HepG2 (cell line): ENCODE data around the gene SLC24A4. TPM values are rescaled to one million over a fixed set of nuclear protein-coding genes. Genes with fewer than 3 reads are reported as not detected.

ENCODE experiments used
- ATAC-seq: fragments of 200-7000 bp; cut with Tn5 transposase; 3 replicates; pipeline ENCODE4 v1.9.1; 2020; ENCODE audit warnings: mild to moderate bottlenecking, moderate library complexity
- BruUV-seq: library from RNA; stranded (reverse); fragments of 400-500 nt; replicated peaks from 2 replicates; lab custom pipeline; 2021; lab: Mats Ljungman, UMichigan
- CTCF ChIA-PET: fragments of 300-600 bp; formaldehyde crosslinking; extraction: SDS; loops from one replicate; lab custom pipeline; 2021; ENCODE audit warnings: low total read pairs, inconsistent platforms, low intra/inter-chr PET ratio; lab: Yijun Ruan, JAX
- POLR2A ChIA-PET: fragments of 350-600 bp; sonication (Branson Sonifier 250); formaldehyde crosslinking; loops from one replicate; lab custom pipeline; 2020; ENCODE audit warnings: antibody characterized with exemption, inconsistent platforms; lab: Yijun Ruan, JAX
- DNase-seq: peaks from one replicate; pipeline ENCODE4 v3.0.0-alpha.2; 2015; ENCODE audit warnings: low spot score
- FAIRE-seq: peaks from 3 replicates; lab custom pipeline; 2011; peaks lifted over from hg19 to GRCh38; lab: Jason Lieb, UNC
- H2AFZ ChIP-seq: one replicate; pipeline ENCODE4 v1.6.1; 2011; ENCODE audit warnings: low read length, inconsistent platforms
- H3K27ac ChIP-seq: fragments of 300-600 bp; 3 replicates; pipeline ENCODE4 v1.8.0; 2011; ENCODE audit warnings: mixed run types, mild to moderate bottlenecking, mixed read lengths, low read length, inconsistent platforms; ENCODE audit not compliant: insufficient read depth; ENCODE audit errors: extremely low read length
- H3K27me3 ChIP-seq, 2 experiments: fragments of 200-600 bp in 1 of 2; 2 replicates in 1 of 2; 3 replicates in 1 of 2; pipeline versions ENCODE4 v1.6.0 to v1.8.0; 2011; ENCODE audit warnings: low read length in 2 of 2, mild to moderate bottlenecking in 2 of 2, moderate library complexity in 2 of 2, inconsistent platforms in 1 of 2; ENCODE audit not compliant: insufficient read depth in 2 of 2, control insufficient read depth in 1 of 2
- H3K36me3 ChIP-seq, 2 experiments: fragments of 200-600 bp in 1 of 2; replicated peaks in 1 of 2; 2 replicates in 1 of 2; 3 replicates in 1 of 2; pipeline versions ENCODE4 v1.5.1 to v1.8.0; 2011; ENCODE audit warnings: low read length in 2 of 2, inconsistent platforms in 1 of 2; ENCODE audit not compliant: insufficient read depth in 2 of 2, control insufficient read depth in 1 of 2
- H3K4me1 ChIP-seq: 2 replicates; pipeline ENCODE4 v1.5.1; 2012; ENCODE audit warnings: low read length, inconsistent platforms; ENCODE audit not compliant: insufficient read depth
- H3K4me2 ChIP-seq: 2 replicates; pipeline ENCODE4 v1.6.0; 2011; ENCODE audit warnings: low read depth, low read length, inconsistent platforms
- H3K4me3 ChIP-seq, 3 experiments: fragments of 200-600 bp in 1 of 3; sonication (generic), shearing (Covaris generic) in 1 of 3; replicated peaks in 1 of 3; 2 replicates each; pipeline ENCODE4 v1.5.1; 2011 to 2016; ENCODE audit warnings: low read length in 3 of 3, inconsistent platforms in 2 of 3, low read depth in 2 of 3, mild to moderate bottlenecking in 2 of 3, control low read depth in 1 of 3, mixed read lengths in 1 of 3; ENCODE audit not compliant: insufficient read depth in 1 of 3
- H3K79me2 ChIP-seq: one replicate; pipeline ENCODE4 v1.6.1; 2011; ENCODE audit warnings: low read length, inconsistent platforms; ENCODE audit not compliant: insufficient read depth
- H3K9ac ChIP-seq: 2 replicates; pipeline ENCODE4 v1.6.0; 2011; ENCODE audit warnings: mild to moderate bottlenecking, low read depth, low read length, inconsistent platforms; ENCODE audit not compliant: insufficient read depth
- H3K9me3 ChIP-seq: 2 replicates; pipeline ENCODE4 v1.5.1; 2012; ENCODE audit warnings: mild to moderate bottlenecking, low read length
- H4K20me1 ChIP-seq: 2 replicates; pipeline ENCODE4 v1.6.0; 2011; ENCODE audit warnings: inconsistent platforms, mild to moderate bottlenecking, low read length, moderate library complexity; ENCODE audit not compliant: insufficient read depth
- FOXO1 ChIP-seq: sonication (generic); formaldehyde crosslinking; IDR thresholded peaks from 2 replicates; pipeline ENCODE4 v1.4.0; 2020; ENCODE audit warnings: missing genetic modification reagents
- HNRNPLL ChIP-seq: fragments of 200-400 bp; formaldehyde crosslinking; IDR thresholded peaks from 2 replicates; pipeline ENCODE4 v1.6.1; 2017; ENCODE audit warnings: mild to moderate bottlenecking, low read depth, low read length; ENCODE audit not compliant: poor library complexity, severe bottlenecking
- KAT2B ChIP-seq: fragments of 150-350 bp; IDR thresholded peaks from 2 replicates; pipeline ENCODE4 v1.6.1; 2014; ENCODE audit warnings: low read depth, low read length, borderline replicate concordance
- NONO ChIP-seq, 2 experiments: fragments of 450-650 bp in 1 of 2; sonication (generic) in 1 of 2; formaldehyde crosslinking in 1 of 2; IDR thresholded peaks in 1 of 2; conservative IDR thresholded peaks in 1 of 2; 2 replicates each; pipeline versions ENCODE4 v1.6.1 to v1.8.0; 2017 to 2022; ENCODE audit warnings: mild to moderate bottlenecking in 1 of 2, missing genetic modification reagents in 1 of 2, moderate library complexity in 1 of 2
- SP2 ChIP-seq: sonication (generic); formaldehyde crosslinking; IDR thresholded peaks from 2 replicates; pipeline ENCODE4 v1.5.1; 2020; ENCODE audit warnings: mild to moderate bottlenecking, missing genetic modification reagents
- ZNF7 ChIP-seq: IDR thresholded peaks from 2 replicates; pipeline ENCODE4 v1.6.1; 2016; ENCODE audit warnings: missing biosample characterization, missing genetic modification reagents
- WGBS: methylation state at CpG from one replicate; pipeline ENCODE4 v1.1.6; 2017; ENCODE audit warnings: low lambda C conversion rate; 5-methylcytosine and 5-hydroxymethylcytosine counted together
- in situ Hi-C: cut with HindIII; loops from 2 replicates; pipeline ENCODE4 v1.10.0; 2017; ENCODE audit warnings: low pct_unique_long_range_greater_than_20kb; ENCODE audit not compliant: extremely low pct_ligation_motif_present
- intact Hi-C: fragments of 100-400 bp; cut with micrococcal nuclease; formaldehyde crosslinking; loops from one replicate; pipeline ENCODE4 v1.10.0; 2022; ENCODE audit not compliant: unreplicated experiment
- polyA plus RNA-seq, 8 experiments: library from polyadenylated mRNA; depleted of rRNA in 3 of 8; stranded (reverse) in 7 of 8; unstranded in 1 of 8; fragments of >200 nt; fragmentation: Illumina TruSeq in 4 of 8; extraction: Trizol in 4 of 8; gene quantifications; 2 replicates each; pipeline versions ENCODE4 v1.2.1 to v1.2.3, GENCODE V29; 2011 to 2016; ENCODE audit warnings: low read depth in 4 of 8, missing spikeins in 1 of 8, mixed read lengths in 1 of 8; ENCODE audit not compliant: insufficient read depth in 1 of 8
- total RNA-seq, 5 experiments: library from RNA; depleted of rRNA; stranded (reverse); fragments of >200 nt; fragmentation: Illumina TruSeq; extraction: Trizol; gene quantifications; 2 replicates each; pipeline ENCODE4 v1.2.3, GENCODE V29; 2016; ENCODE audit warnings: low read depth in 1 of 5
- TF ChIP-seq, protein P1 (sequence below): IDR thresholded peaks from 2 replicates; pipeline ENCODE4 v1.6.1; 2016; ENCODE audit warnings: missing compliant biosample characterization, missing genetic modification reagents, borderline replicate concordance

Gene SLC24A4
- total and polyA plus RNA-seq, 2 of the 13 experiments (the other 11 are each of a cell fraction or from before 2014, with no cell fraction given), result not detected

DNA sequence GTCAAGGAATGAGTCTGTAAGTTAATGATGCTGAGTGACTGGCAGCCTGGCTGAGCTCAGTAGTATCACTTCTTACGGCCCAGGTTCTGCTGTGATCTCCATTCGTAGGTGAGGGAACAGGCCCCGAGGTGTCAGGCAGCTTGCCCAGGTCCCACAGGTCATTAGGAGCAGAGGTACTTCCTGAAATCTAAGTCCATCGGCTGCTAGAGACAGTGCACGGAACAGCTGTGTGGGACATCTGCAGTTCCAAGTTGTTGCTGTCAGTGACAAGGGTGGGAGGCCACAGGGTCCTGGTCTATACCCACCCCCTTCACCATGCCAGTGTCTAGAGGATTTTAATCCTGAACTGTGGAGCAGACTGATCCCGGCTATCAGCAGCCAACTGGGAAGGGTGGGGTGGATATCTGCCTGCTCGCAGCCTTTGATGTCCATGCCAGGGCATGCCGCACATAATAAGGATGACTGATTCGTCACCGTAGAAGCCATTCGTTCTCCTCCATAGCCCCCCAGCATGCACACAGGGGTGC lies 108.3 kb downstream of the SLC24A4 start:
- Histone ChIP-seq H3K4me1 (no peaks in the 10 kb centered on the region), H3K4me3 (no peak overlapping the region), H3K27ac (no peak overlapping the region), H3K9ac (no peak overlapping the region), H3K79me2 (no peaks in the 10 kb centered on the region)
- FAIRE-seq, result no peak
- ChIA-PET CTCF (no interaction called here), POLR2A (no interaction called here)
- intact Hi-C loops, result no loop called here
- TF ChIP-seq SP2 (CRISPR knock-in tag) (0 out of 2 replicates have a peak, but pooled peaks have one; percentile 17), NONO (IDR thresholded peaks at IDR 0.05) (no peak), NONO (CRISPR knock-in tag; conservative IDR thresholded peaks at IDR 0.05) (no peak)
- TF ChIP-seq, all 625 proteins: peak for 1
- 9% methylated on average over 4 of the region's 11 CpGs for WGBS
- H4K20me1 ChIP-seq, result no peaks in the 10 kb centered on the region
- DNase-seq, result no peak
- no TSS peak for BruUV-seq
- no peaks in the 10 kb centered on the region for H3K36me3 ChIP-seq
- in situ Hi-C loops, result no loop called here
- peaks cover 0 to 43% of the 10 kb centered on the region in 2 experiments for H3K27me3 ChIP-seq
- no peak overlapping the region for H2AFZ ChIP-seq
- H3K4me2 ChIP-seq, result no peak overlapping the region
- no peaks in the 10 kb centered on the region for H3K9me3 ChIP-seq
- ATAC-seq, result no peak; the same call in 2 of the 3 replicates

DNA sequence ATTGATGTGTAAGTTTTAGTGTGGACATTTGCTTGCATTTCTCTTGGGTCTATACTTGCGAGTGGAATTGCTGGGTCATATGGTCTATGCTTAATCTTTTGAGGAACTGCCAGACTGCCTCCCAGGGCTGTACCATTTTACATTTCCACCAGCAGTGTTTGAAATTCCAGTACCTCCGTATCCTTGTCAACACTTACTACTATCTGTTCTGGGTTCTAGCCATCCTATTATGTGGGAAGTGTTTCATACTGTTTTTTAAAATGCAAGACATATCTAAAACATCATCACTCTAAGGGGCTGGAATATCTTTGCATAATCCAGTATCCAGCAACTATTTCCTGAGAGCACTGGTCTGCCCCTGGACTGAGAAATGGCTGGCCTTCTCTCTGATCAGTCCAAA lies 110.4 kb downstream of the SLC24A4 start:
- Histone ChIP-seq H3K27me3 (peaks cover 0 to 37% of the 10 kb centered on the region in 2 experiments), H4K20me1 (no peaks in the 10 kb centered on the region), H3K79me2 (no peaks in the 10 kb centered on the region), H3K4me2 (no peak overlapping the region), H3K4me3 (no peak overlapping the region), H3K9ac (no peak overlapping the region), H3K27ac (no peak overlapping the region), H3K36me3 (no peaks in the 10 kb centered on the region), H3K9me3 (no peaks in the 10 kb centered on the region), H2AFZ (no peak overlapping the region), H3K4me1 (no peaks in the 10 kb centered on the region)
- no peak for FAIRE-seq
- intact Hi-C loops, result no loop called here
- WGBS, result 3% methylated on average over 2 of the region's 2 CpGs
- TF ChIP-seq, protein P1, sequence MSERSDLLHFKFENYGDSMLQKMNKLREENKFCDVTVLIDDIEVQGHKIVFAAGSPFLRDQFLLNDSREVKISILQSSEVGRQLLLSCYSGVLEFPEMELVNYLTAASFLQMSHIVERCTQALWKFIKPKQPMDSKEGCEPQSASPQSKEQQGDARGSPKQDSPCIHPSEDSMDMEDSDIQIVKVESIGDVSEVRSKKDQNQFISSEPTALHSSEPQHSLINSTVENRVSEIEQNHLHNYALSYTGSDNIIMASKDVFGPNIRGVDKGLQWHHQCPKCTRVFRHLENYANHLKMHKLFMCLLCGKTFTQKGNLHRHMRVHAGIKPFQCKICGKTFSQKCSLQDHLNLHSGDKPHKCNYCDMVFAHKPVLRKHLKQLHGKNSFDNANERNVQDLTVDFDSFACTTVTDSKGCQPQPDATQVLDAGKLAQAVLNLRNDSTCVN, result no peak
- no peak for TF ChIP-seq KAT2B
- no peak for TF ChIP-seq FOXO1 (CRISPR knock-in tag)
- TF ChIP-seq ZNF7 (CRISPR knock-in tag), result peak; percentile 89
- no peak for TF ChIP-seq HNRNPLL
- POLR2A ChIA-PET, result no interaction called here
- no peak for ATAC-seq
- CTCF ChIA-PET, result no interaction called here
- in situ Hi-C loops, result no loop called here
- DNase-seq, result no peak
- BruUV-seq, result no TSS peak
